Ovary (tissue), 9 donors: ENCODE measurements around the gene NOL8. TPM values are rescaled to one million over a fixed set of nuclear protein-coding genes. Genes with fewer than 3 reads are reported as not detected.

Source experiments
- DNase-seq, 5 donors: peaks; one replicate each; pipeline ENCODE4 v3.0.0-alpha.2; 2019 to 2020
- H3K27ac ChIP-seq, 2 donors: fragments of 200-600 bp; one replicate each; pipeline versions ENCODE4 v1.5.1 to v1.8.0; 2019 to 2022
- H3K27me3 ChIP-seq: fragments of 200-600 bp; one replicate; pipeline ENCODE4 v1.8.0; 2022
- H3K36me3 ChIP-seq: fragments of 200-600 bp; sonication (generic); one replicate; pipeline ENCODE4 v1.5.1; 2019
- H3K4me1 ChIP-seq: one replicate; pipeline ENCODE4 v1.8.1; 2013; ENCODE audit warnings: mild to moderate bottlenecking, moderate library complexity; ENCODE audit not compliant: insufficient read depth
- H3K4me3 ChIP-seq: fragments of 200-600 bp; sonication (generic); one replicate; pipeline ENCODE4 v1.5.1; 2017
- H3K9me3 ChIP-seq, 2 donors: fragments of 200-600 bp in 1 of 2; sonication (generic) in 1 of 2; one replicate each; pipeline versions ENCODE4 v1.5.1 to v1.8.1; 2013 to 2019; ENCODE audit warnings: mild to moderate bottlenecking in 1 of 2, moderate library complexity in 1 of 2
- CTCF ChIP-seq, 3 donors: fragments of 450-650 bp in 2 of 3; fragments of 200-600 bp in 1 of 3; IDR thresholded peaks; one replicate each; pipeline versions ENCODE4 v1.5.1 to v1.8.0; 2016 to 2022; ENCODE audit warnings: antibody characterized with exemption in 3 of 3, mild to moderate bottlenecking in 1 of 3
- EP300 ChIP-seq: sonication (generic); formaldehyde crosslinking; IDR thresholded peaks from one replicate; pipeline ENCODE4 v1.6.1; 2017; ENCODE audit warnings: antibody characterized with exemption
- POLR2A ChIP-seq: fragments of 450-650 bp; IDR thresholded peaks from one replicate; pipeline ENCODE4 v1.6.1; 2017; ENCODE audit warnings: antibody characterized with exemption, mild to moderate bottlenecking, moderate library complexity
- WGBS, 3 donors: extraction: QIAGEN DNeasy Blood & Tissue Kit in 1 of 3; methylation state at CpG; one replicate each; pipeline versions ENCODE4 v1.1.5 to v1.1.7; 2013 to 2017; 5-methylcytosine and 5-hydroxymethylcytosine counted together
- intact Hi-C, 4 donors: fragments of 100-400 bp; cut with DNase I; formaldehyde crosslinking; loops; one replicate each; pipeline versions ENCODE4 v1.11.0 to v1.15.1; 2022 to 2023
- polyA plus RNA-seq, 2 donors: library from polyadenylated mRNA; stranded (reverse); fragments of 200-250 nt in 1 of 2; fragments of 350-450 nt in 1 of 2; fragmentation: Illumina TruSeq in 1 of 2; extraction: RNeasy Lipid Tissue Mini Kit (QIAGEN cat#74804) in 1 of 2; gene quantifications; one replicate each; pipeline ENCODE4 v1.2.3, GENCODE V29; 2013 to 2014
- total RNA-seq, 7 donors: library from RNA; depleted of rRNA in 2 of 7; stranded (reverse); fragments of >200 nt in 2 of 7; fragmentation: NEBNext Ultra II Directional in 3 of 7; extraction: Animal tissue kit (Norgen Biotek cat#: 25700) in 3 of 7; gene quantifications; one replicate each; pipeline versions ENCODE4 v1.1.0 to v1.2.4, GENCODE V29; 2016 to 2023
- donor health status: DM: no; HTN: no; CAD: no; lungs with moderate emphysema.
- donor health status: DM: no; HTN: no; CAD: no.
- donor health status: Bipolar disorder and iron deficiency.
- donor health status: DM: yes; HTN: yes; CAD: no.
- donor health status: DM: no; HTN: no; CAD: no.
- donor health status: DM: yes; HTN: yes; CAD: no.

NOL8 gene
- total and polyA plus RNA-seq, 9 donors: 17.1 to 35.4 (median 28.8) TPM

GRCh38 chr9:92265154-92265553 lies 60.0 kb downstream of the NOL8 start:
- Histone ChIP-seq H3K36me3 (no peaks in the 10 kb centered on the region), H3K9me3 (no peaks in the 10 kb centered on the region), H3K4me3 (no peak overlapping the region), H3K4me1 (no peaks in the 10 kb centered on the region), H3K27me3 (no peaks in the 10 kb centered on the region), H3K27ac (no peak overlapping the region)
- no peak for TF ChIP-seq POLR2A
- TF ChIP-seq CTCF (IDR thresholded peaks at IDR 0.05): no peak
- TF ChIP-seq EP300: no peak
- intact Hi-C loops: no loop called here
- DNase-seq: no peak
- 90 to 96% (median 91%) methylated on average over 3 of the region's 3 CpGs for WGBS, 3 donors

DNA sequence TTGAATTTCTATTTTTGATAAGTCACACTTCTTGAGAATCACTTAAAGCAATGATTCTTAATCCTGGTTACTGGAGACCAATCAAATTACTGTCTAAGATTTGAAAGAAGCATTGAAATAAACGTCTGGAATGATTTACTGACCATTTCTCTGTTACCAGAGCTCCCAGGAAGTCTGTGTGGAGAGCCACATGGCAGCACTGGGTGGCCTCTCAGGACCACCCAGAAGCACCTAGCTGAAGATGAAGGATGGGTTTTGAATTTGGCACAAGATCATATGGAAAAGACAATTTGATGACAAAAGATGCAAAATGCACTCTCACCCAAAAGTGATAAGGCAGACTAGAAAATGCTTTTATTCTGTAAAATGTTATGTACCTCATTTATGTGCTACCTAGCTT lies 62.0 kb downstream of the NOL8 start:
- Histone ChIP-seq H3K36me3 (no peaks in the 10 kb centered on the region), H3K9me3 (no peaks in the 10 kb centered on the region), H3K27me3 (no peaks in the 10 kb centered on the region), H3K27ac (no peak overlapping the region), H3K4me3 (no peak overlapping the region), H3K4me1 (no peaks in the 10 kb centered on the region)
- intact Hi-C loops: no loop called here
- 14 to 31% (median 16%) methylated on average over 1 of the region's 1 CpG for WGBS, 3 donors
- no peak for DNase-seq
- no peak for TF ChIP-seq EP300
- no peak for TF ChIP-seq CTCF (IDR thresholded peaks at IDR 0.05)
- no peak for TF ChIP-seq POLR2A

GRCh38 chr9:92257327-92257726 lies 67.8 kb downstream of the NOL8 start:
- 94 to 98% (median 95%) methylated on average over 2 of the region's 2 CpGs for WGBS, 3 donors
- no peaks in the 10 kb centered on the region for H3K9me3 ChIP-seq

GRCh38 chr9:92254381-92255337 lies 70.5 kb downstream of the NOL8 start:
- Histone ChIP-seq H3K4me3 (no peak overlapping the region), H3K9me3 (no peaks in the 10 kb centered on the region), H3K27ac (no peak overlapping the region), H3K4me1 (no peaks in the 10 kb centered on the region), H3K27me3 (no peaks in the 10 kb centered on the region), H3K36me3 (no peaks in the 10 kb centered on the region)
- no peak for DNase-seq
- 76 to 84% (median 82%) methylated on average over 17 to 19 of the region's 19 CpGs for WGBS, 3 donors
- intact Hi-C loops: no loop called here
- TF ChIP-seq POLR2A (no peak), CTCF (IDR thresholded peaks at IDR 0.05) (no peak), EP300 (no peak)

More at GRCh38 chr9:92257327-92257726, 67.8 kb downstream of the NOL8 start:
- intact Hi-C loops: no loop called here
- H3K4me1 ChIP-seq: no peaks in the 10 kb centered on the region
- no peaks in the 10 kb centered on the region for H3K36me3 ChIP-seq
- no peak overlapping the region for H3K4me3 ChIP-seq
- DNase-seq: no peak
- no peaks in the 10 kb centered on the region for H3K27me3 ChIP-seq
- no peak overlapping the region for H3K27ac ChIP-seq
- TF ChIP-seq CTCF (IDR thresholded peaks at IDR 0.05) (no peak), POLR2A (no peak), EP300 (no peak)
